NCI-H146 treated with DMSO at 0.1 percent for 48 hours (cell line): ENCODE data around the gene SNF8.

ENCODE experiments used
- DNase-seq: peaks from one replicate; lab custom pipeline; 2025; ENCODE audit not compliant: unreplicated experiment; lab: John Stamatoyannopoulos, UW

The SNF8 gene

DNA sequence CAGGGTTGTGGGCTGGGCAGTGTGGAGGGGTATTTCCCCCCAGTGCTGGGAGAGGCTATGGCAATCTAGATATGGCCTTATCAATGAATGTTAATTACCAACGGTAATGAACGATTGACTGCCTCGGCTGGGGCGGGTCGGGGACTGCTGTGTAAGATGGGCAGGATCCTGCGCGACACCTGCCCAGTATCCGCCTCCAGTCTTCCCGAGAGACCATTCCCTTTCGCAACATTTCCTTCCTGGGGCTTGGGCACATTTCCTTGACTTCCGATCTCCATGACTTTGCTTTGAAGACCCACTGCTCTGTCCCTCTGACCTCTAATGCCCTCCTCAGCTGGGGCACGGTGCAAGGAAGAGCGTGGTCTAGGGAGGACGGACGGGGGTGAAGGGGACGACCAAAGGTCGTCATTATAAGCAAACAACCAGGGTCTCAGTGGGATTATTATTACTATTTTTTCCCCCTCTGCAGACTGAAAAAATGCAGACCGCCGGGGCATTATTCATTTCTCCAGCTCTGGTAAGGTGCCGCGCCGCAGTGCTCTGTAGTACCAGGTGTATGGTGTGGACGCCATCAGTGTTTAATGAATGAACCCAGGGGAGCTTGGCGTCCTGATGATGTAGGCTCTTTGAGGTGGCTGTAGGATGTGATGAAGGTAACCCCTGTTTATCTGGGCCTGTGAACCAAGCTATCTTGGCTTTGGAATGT, 51.5 kb downstream of the SNF8 start:
- DNase-seq: peak; percentile 52

DNA sequence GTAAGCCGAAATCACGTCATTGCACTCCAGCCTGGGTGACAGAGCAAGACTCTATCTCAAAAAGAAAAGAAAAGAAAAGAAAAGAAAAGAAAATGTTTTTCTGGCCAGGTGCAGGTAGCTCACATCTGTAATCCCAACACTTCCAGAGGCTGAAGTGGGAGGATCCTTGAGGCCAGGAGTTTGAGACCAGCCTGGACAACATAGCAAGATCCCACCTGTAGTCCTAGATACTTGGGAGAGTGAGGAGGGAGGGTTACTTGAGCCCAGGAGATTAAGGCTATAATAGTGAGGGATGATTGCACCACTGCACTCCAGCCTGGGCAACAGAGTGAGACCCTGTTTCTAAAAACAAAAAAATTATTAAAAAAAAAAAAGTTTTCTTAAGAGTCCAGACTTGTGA, 54.6 kb downstream of the SNF8 start:
- no peak for DNase-seq

DNA sequence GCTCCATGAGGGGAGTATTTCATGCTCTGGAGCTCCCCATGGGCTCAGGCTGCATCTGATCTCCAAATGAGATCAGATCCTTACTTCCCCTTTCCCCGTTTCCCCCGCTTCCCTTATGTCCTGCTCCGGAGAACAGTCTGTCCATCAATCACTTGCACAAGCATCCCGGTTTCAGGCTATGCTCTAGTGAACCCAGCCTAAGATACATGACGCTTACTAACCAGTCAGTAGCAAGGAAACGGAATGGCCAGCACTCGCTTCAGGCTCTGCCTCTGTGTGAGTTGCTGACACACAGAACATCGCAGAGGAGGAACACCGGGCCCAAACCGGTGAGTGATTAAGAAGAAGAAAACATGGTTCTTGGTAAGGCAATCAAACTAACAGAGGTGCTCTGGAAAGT, 61.5 kb downstream of the SNF8 start:
- DNase-seq: no peak

DNA sequence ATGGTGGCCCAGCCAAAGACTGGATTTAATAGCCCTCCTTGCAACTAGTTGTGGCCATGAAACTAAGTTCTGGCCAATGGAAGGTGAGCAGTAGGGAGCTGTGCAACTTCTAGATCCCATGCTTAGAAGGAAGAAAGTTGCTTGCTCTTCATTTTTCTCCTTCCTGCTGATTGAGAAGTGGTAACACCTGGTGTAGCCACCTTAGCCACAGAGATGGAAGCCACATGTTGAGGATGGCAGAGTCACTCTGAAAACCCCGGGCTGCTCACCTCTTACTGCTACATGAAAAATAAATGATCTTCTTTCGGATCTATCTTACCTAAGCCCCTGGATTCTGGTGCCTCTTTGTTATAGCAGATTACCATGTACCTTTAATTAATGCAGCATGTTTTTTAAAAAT, 62.4 kb downstream of the SNF8 start:
- DNase-seq: no peak
